Lower leg skin (tissue), 4 donors: Measurements from ENCODE around the gene SLC39A9. TPM values are rescaled to one million over a fixed set of nuclear protein-coding genes. Genes with fewer than 3 reads are reported as not detected.

ENCODE experiments used
- DNase-seq, 2 donors: peaks; one replicate each; pipeline ENCODE4 v3.0.0-alpha.2; 2019; ENCODE audit warnings: low spot score in 2 of 2
- H3K4me3 ChIP-seq: fragments of 200-600 bp; sonication (generic); 2 replicates; pipeline ENCODE4 v1.5.1; 2017; ENCODE audit warnings: mild to moderate bottlenecking, low read depth; ENCODE audit not compliant: poor library complexity, severe bottlenecking
- POLR2A ChIP-seq, 2 donors: fragments of 450-650 bp; IDR thresholded peaks; one replicate each; pipeline ENCODE4 v1.6.1; 2016 to 2017; ENCODE audit warnings: antibody characterized with exemption in 2 of 2, mild to moderate bottlenecking in 1 of 2, moderate library complexity in 1 of 2
- WGBS, 2 donors: methylation state at CpG; one replicate each; pipeline ENCODE4 v1.1.5; 2018; 5-methylcytosine and 5-hydroxymethylcytosine counted together
- intact Hi-C: fragments of 100-400 bp; cut with DNase I; formaldehyde crosslinking; loops from one replicate; pipeline ENCODE4 v1.15.0; 2023; ENCODE audit warnings: low total_unique reads
- total RNA-seq, 4 donors: library from RNA; depleted of rRNA; stranded (reverse); fragments of >200 nt; gene quantifications; one replicate each; pipeline ENCODE4 v1.1.0, GENCODE V29; 2016
- TF ChIP-seq, protein P1 (sequence below), 3 donors: fragments of 450-650 bp; IDR thresholded peaks; one replicate each; pipeline ENCODE4 v1.5.1; 2016; ENCODE audit warnings: antibody characterized with exemption in 3 of 3, mild to moderate bottlenecking in 3 of 3, moderate library complexity in 2 of 3

Gene SLC39A9
- total RNA-seq, 4 donors from 2014 or later = 33.1 to 68.2 (median 49.0) TPM

DNA sequence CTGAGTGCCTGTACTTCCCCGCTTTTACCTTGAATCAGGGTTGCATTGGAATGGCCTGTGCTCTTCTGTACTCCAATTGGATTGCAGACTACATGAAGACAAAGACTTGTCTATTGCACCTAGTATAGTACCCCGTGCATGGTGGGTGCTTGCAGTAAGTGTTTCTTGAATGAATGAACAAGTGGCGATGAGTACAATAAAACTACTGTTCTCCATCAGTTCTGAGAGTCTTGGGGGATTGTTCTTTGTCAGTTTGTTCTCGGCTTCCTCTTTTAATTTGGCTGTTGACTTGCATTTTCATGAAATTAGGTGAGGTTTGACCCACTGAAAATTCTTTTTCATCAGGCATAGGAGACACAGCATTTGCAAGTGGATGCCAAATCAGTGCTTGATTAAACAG is 34.5 kb upstream of the SLC39A9 start:
- TF ChIP-seq, protein P1, sequence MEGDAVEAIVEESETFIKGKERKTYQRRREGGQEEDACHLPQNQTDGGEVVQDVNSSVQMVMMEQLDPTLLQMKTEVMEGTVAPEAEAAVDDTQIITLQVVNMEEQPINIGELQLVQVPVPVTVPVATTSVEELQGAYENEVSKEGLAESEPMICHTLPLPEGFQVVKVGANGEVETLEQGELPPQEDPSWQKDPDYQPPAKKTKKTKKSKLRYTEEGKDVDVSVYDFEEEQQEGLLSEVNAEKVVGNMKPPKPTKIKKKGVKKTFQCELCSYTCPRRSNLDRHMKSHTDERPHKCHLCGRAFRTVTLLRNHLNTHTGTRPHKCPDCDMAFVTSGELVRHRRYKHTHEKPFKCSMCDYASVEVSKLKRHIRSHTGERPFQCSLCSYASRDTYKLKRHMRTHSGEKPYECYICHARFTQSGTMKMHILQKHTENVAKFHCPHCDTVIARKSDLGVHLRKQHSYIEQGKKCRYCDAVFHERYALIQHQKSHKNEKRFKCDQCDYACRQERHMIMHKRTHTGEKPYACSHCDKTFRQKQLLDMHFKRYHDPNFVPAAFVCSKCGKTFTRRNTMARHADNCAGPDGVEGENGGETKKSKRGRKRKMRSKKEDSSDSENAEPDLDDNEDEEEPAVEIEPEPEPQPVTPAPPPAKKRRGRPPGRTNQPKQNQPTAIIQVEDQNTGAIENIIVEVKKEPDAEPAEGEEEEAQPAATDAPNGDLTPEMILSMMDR (IDR thresholded peaks at IDR 0.05) = no peak
- no peak for TF ChIP-seq POLR2A (IDR thresholded peaks at IDR 0.05)
- no peak overlapping the region for H3K4me3 ChIP-seq
- WGBS, 2 donors = 72 to 85% methylated on average over 4 of the region's 4 CpGs
- DNase-seq = no peak
- intact Hi-C loops = no loop called here

DNA sequence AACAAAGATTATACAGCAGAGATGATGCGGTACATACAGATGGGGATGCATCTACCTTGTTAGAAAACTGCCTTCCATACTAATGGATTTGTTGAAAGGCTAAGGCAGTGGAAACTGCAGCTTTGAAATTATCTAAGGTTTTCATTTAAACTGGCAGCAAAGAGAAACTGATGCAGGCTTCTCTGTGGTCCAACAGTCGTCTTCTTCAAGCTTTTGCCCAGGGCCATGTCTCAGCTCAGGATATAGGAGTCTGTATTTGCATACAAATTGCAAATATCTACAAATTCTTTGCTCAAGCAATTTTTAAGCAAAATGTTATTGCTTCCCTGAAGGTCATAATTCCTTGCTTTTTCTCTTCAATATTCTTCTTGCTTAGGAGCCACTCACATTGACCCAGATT is 34.1 kb upstream of the SLC39A9 start:
- intact Hi-C loops = no loop called here
- 69 to 76% methylated on average over 2 of the region's 2 CpGs for WGBS, 2 donors
- TF ChIP-seq, protein P1 (IDR thresholded peaks at IDR 0.05) = no peak
- DNase-seq = no peak
- H3K4me3 ChIP-seq = no peak overlapping the region

DNA sequence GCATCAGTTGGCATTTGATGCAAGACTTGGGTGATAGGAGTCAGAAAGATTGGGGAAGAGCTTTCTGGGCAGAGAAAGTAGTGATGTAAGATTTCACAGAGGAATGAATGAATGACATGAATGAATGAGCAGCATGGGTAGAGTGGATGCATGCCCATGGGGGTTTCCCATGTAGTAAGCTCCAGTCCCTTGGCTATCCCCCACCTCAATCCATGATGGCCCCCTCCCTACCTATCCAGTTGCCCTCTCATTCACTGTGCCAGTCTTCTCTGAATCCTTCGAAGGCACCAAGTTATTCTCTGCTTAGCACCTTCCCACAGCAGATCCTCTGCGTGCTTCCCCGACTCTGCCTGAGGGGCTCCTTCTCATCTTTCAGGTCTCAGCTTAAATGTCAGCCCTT is 32.4 kb upstream of the SLC39A9 start:
- TF ChIP-seq, protein P1 (IDR thresholded peaks at IDR 0.05) = no peak
- no peak for TF ChIP-seq POLR2A (IDR thresholded peaks at IDR 0.05)
- no peak overlapping the region for H3K4me3 ChIP-seq
- DNase-seq = no peak
- 29 to 48% methylated on average over 3 of the region's 3 CpGs for WGBS, 2 donors
- intact Hi-C loops = no loop called here

DNA sequence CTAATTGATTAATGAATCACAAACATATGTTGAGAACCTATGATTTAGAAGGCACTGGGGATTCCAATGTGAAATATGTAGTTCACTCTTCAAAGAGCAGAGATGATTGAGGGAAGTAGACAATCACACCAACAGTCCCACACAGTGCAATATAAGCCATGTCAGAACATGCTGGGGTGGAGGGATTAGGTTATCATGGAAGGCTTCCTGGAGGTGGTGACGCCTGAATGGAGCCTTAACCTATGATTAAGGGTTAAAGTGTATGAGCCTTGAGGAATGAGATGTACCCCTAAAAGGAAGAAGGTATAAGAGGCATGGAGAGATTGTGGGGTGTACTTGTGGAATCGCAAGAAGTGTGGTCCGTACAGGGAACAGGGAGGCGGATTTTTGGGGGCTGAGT is 31.7 kb upstream of the SLC39A9 start:
- intact Hi-C loops = no loop called here
- H3K4me3 ChIP-seq = no peak overlapping the region
- TF ChIP-seq, protein P1 (IDR thresholded peaks at IDR 0.05) = no peak
- no peak for TF ChIP-seq POLR2A (IDR thresholded peaks at IDR 0.05)
- DNase-seq = no peak
- 94 to 97% methylated on average over 4 of the region's 4 CpGs for WGBS, 2 donors

DNA sequence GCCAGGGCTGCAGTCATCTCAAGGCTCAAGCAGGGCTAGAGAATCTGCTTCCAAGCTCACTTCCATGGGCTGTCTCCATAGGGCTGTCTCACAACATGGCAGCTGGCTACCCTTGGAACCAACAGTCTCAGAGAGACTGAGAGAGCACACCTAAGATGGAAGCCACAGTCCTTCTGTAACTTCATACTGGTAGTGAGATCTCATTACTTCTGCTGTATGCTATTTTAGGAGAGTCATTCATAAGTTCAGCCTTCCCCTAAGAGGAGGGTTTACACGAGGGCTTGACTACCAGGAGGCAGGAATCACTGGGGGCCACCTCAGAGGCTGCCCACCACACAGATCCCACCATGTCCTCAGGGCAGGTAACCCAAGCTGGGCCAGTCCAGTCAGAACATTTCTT is 30.1 kb upstream of the SLC39A9 start:
- WGBS, 2 donors = 75 to 83% methylated on average over 1 of the region's 1 CpG
- TF ChIP-seq, protein P1 (IDR thresholded peaks at IDR 0.05) = no peak
- TF ChIP-seq POLR2A (IDR thresholded peaks at IDR 0.05) = no peak
- DNase-seq = no peak
- no peak overlapping the region for H3K4me3 ChIP-seq
- intact Hi-C loops = no loop called here

DNA sequence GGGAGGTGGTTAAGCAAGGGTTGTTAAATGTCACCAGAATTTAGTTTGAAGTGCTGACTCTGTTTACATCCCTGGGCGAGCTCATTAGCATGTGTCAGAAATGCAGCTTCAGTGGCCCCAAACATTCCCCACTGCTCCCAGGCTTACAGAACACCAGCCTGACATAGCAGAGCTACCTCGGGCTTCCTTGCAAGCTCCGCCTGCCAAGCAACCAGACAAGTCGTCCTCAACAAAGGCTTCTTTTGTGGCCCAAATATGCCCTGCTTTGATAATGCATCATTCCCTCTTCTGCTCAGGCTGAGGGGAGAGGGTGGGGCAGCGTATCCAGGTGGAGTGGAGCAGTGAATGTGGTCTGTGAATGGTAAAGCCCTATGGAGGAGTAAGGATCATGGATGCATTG is 28.4 kb upstream of the SLC39A9 start:
- no peak for TF ChIP-seq POLR2A (IDR thresholded peaks at IDR 0.05)
- TF ChIP-seq, protein P1 (IDR thresholded peaks at IDR 0.05) = no peak
- 60 to 68% methylated on average over 5 of the region's 5 CpGs for WGBS, 2 donors
- intact Hi-C loops = no loop called here
- no peak for DNase-seq
- no peak overlapping the region for H3K4me3 ChIP-seq
